Mesodermal cell (in vitro differentiated cells): Measurements from ENCODE around the gene CFAP410.

Source experiments
- H3K27ac ChIP-seq: 2 replicates; pipeline ENCODE4 v1.7.0; 2013; ENCODE audit warnings: mild to moderate bottlenecking, low read depth, low read length, moderate library complexity; ENCODE audit not compliant: severe bottlenecking
- H3K36me3 ChIP-seq: 2 replicates; pipeline ENCODE4 v1.7.1; 2013; ENCODE audit warnings: mild to moderate bottlenecking, low read length, moderate library complexity; ENCODE audit not compliant: control insufficient read depth, insufficient read depth
- H3K4me1 ChIP-seq: one replicate; pipeline ENCODE4 v1.7.1; 2013; ENCODE audit warnings: mild to moderate bottlenecking, low read length; ENCODE audit not compliant: insufficient read depth, control insufficient read depth, poor library complexity, severe bottlenecking
- H3K4me3 ChIP-seq: 2 replicates; pipeline ENCODE4 v1.7.0; 2013; ENCODE audit warnings: low read length, control low read depth, mild to moderate bottlenecking; ENCODE audit not compliant: insufficient read depth, poor library complexity, severe bottlenecking; ENCODE audit errors: extremely low read depth
- H3K9me3 ChIP-seq: 2 replicates; pipeline ENCODE4 v1.7.1; 2013; ENCODE audit warnings: mild to moderate bottlenecking, low read length, moderate library complexity; ENCODE audit not compliant: control insufficient read depth
- WGBS, 2 experiments: methylation state at CpG; one replicate each; pipeline ENCODE4 v1.1.5; 2013; ENCODE audit warnings: missing lambda C conversion rate in 2 of 2; ENCODE audit not compliant: insufficient coverage in 2 of 2; 5-methylcytosine and 5-hydroxymethylcytosine counted together

Gene CFAP410

DNA sequence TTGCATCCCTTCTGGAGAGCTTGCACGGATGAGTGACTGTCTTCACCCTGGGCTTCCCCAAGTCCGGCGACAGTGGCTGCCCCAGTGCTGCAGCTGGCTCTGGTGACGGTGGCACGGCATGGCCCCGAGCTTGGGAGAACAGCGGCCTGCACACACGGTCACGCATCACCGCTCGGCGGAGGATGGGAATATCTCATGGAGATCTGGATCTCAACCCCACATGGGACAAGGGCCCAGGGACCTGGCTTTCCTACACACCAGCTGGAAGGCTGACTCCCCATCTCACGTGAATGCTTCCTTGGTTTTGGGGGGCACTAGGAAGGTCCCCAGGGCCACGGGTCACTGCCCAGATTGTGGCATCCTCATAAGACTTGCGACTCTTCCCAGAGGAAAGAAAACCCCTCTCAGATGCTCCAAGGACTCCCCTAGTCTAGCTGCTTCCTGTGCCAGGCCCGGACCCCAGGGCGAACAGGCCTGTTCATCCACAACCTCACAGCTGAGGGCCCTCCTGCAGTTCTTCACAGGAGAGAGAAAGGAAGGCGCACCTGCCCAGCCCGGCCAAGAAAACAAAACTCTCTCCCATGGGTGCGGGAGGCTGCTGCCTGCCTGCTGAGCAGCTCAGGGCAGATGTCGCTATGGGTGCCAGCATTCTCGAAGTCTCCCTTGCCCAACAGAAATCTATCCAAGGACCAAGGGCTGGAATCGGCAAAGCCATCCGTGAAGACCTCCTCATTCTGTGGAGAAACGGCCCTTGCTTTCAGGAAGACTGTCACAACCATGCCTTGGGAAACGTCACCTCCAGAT lies 9.9 kb downstream of the CFAP410 start:
- Histone ChIP-seq H3K9me3 (no peaks in the 10 kb centered on the region), H3K36me3 (peaks cover 5% of the 10 kb centered on the region), H3K4me3 (no peak overlapping the region), H3K27ac (no peak overlapping the region), H3K4me1 (no peaks in the 10 kb centered on the region)
- WGBS, 2 experiments = 89 to 91% methylated on average over 20 to 25 of the region's 26 CpGs

DNA sequence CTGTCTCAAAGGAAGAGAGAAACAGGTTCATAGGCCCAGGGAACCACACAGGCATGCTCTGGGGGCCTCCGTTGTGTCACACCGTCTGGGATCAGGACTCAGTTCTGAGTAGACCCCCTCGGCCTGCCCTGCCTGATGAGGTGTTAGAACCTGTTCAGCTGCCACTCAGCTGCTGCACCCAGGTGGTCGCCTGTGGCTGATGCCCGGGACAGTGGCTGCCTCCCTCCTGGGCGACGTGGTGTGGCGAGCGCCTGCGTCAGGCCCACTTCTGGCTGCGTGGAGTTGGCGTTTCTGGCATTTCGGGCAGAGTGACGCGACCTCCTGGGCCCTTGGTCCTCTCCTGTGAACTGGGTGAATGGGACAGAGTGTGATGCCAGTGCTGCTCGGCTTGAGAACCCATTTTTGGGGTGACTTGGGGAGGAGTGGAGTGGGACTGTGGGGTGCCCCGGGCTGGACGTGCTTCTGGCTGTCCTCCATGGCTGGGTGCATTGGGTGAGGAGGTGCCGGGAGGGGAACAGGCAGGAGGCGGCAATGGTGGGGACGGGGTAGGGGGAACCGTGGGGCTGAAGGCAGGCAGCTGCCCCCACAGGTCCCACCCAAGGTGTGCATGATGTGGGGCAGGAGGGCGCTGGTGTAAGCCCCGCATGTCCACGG lies 10.8 kb downstream of the CFAP410 start:
- no peaks in the 10 kb centered on the region for H3K9me3 ChIP-seq
- WGBS, 2 experiments = 90 to 93% methylated on average over 12 to 20 of the region's 25 CpGs
- no peak overlapping the region for H3K4me3 ChIP-seq
- peaks cover 9% of the 10 kb centered on the region for H3K36me3 ChIP-seq
- no peak overlapping the region for H3K27ac ChIP-seq
- H3K4me1 ChIP-seq = no peaks in the 10 kb centered on the region

DNA sequence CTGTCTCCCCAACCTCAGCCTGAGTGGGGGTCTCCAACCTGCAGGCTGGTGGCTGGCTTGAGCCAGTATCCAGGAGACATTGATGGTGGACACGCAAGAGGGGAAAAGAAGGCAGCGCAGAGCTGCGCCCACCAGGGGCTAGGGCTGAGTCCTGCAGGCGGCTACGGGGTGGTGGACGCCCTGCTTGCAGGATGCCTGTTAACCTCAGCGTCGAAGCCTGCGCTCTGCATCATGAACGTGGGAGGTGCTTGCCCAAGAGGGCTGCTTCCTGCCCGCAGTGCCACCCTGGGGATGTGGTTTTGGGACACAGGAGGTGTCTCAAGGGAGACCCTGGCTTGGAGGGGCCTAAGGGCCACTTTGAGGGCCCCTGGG lies 11.6 kb downstream of the CFAP410 start:
- Histone ChIP-seq H3K4me3 (no peak overlapping the region), H3K4me1 (no peaks in the 10 kb centered on the region), H3K27ac (no peak overlapping the region), H3K9me3 (no peaks in the 10 kb centered on the region), H3K36me3 (peaks cover 9% of the 10 kb centered on the region)
- 91% methylated on average over 10 to 11 of the region's 11 CpGs for WGBS, 2 experiments

DNA sequence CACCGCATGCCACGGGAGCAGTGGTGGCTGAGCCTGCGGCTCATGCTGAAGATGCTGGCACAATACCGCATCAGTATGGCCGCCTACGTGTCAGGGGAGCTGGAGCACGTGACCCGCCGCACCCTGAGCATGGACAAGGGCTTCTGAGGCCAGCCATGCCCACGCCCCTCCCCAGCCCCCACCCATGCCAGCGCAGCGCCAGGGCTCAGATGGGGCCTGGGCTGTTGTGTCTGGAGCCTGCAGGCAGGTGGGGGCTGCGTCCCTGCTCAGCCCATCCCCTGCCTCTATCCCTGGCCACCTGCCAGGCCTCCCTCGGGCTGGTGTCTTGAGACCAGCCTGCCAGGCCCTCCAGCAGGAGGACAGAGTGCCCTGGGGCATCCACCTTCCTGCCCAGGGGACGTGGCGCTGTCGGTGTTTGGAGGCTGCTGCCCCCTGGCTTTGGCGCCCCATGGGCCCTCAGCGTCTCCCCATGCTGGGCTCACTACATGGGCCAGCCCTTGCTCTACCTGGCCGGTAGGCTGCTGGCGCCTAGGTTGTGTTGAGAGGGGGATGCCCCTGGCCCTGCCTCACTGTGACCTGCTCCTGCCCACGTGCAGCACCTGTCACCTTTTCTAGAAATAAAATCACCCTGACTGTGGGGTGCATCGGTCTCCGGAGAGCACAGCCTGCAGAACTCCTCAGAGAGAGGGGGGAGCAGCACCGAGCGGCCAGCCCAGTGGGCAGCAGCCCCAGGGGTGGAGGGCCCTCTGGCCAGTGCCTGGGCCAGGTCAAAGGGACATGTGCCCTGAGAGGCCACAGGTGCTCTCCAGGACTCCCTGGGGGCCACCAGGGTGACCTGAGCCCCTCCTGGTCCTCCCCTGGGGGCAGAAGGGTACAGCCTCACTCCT lies 12.2 kb downstream of the CFAP410 start:
- no peaks in the 10 kb centered on the region for H3K4me1 ChIP-seq
- no peak overlapping the region for H3K4me3 ChIP-seq
- no peaks in the 10 kb centered on the region for H3K9me3 ChIP-seq
- H3K36me3 ChIP-seq = peaks cover 9% of the 10 kb centered on the region
- no peak overlapping the region for H3K27ac ChIP-seq
- WGBS, 2 experiments = 91 to 95% methylated on average over 19 to 23 of the region's 26 CpGs

DNA sequence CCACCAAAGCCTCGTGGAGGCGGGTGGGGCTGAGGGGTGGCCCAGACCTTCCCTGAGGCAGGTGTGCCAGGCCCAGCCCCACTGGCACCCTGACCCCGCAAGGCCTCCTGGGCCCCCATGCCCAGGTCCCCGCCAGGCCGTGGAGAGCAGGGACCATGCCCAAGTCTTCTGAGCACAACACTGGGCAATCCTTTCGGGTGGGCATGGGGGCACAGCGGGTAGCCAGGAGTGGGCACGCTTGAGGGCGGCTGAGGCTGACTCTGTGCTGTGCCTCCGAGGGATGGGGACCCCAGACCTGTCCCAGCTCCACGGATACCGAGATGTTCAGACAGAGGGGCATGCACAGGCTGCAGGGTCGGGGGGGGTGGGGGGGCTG lies 12.9 kb downstream of the CFAP410 start:
- H3K9me3 ChIP-seq = no peaks in the 10 kb centered on the region
- H3K27ac ChIP-seq = no peak overlapping the region
- H3K36me3 ChIP-seq = peaks cover 9% of the 10 kb centered on the region
- 89 to 93% methylated on average over 10 to 11 of the region's 13 CpGs for WGBS, 2 experiments
- H3K4me1 ChIP-seq = no peaks in the 10 kb centered on the region
- H3K4me3 ChIP-seq = no peak overlapping the region

DNA sequence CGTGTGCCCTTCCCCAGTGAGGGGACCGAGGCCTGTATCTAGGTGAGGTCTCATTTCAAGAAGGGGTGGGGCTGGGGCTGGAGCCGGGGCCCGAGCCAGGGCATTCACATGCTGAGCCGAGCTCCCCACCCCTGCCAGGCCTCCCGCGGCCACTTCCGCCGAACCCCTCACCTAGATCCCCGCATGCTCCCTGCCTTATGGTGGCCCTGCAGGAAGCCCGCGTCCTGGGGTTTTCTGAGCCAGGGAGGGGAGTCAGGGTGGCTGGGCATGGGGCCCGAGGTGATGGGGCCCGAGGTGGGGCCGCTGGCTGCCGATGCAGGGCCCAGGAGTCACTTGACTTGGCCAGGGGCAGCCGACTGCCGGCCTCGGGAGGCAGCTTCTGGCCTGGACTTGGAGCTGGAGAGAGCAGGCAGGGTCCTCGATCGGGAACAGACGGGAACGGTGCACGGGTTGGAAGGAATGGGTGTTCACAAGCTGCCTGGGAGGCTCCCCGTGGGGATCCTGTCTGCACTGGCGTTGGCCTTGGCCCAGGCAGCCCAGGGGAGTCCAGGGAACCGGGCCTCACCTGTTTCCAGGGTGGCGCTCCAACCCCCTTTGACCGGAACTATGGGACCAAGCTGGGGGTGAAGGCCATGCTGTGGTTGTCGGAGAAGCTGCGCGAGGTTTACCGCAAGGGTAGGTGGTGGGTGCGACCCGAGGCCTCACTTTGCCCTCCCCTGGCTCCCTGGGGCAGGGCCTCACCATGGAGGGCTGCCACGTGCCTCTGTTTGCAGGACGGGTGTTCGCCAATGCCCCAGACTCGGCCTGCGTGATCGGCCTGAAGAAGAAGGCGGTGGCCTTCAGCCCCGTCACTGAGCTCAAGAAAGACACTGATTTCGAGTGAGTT lies 13.6 kb downstream of the CFAP410 start:
- peaks cover 9% of the 10 kb centered on the region for H3K36me3 ChIP-seq
- 93 to 95% methylated on average over 39 to 42 of the region's 44 CpGs for WGBS, 2 experiments
- H3K4me3 ChIP-seq = no peak overlapping the region
- H3K27ac ChIP-seq = no peak overlapping the region
- H3K9me3 ChIP-seq = no peaks in the 10 kb centered on the region
- H3K4me1 ChIP-seq = no peaks in the 10 kb centered on the region

DNA sequence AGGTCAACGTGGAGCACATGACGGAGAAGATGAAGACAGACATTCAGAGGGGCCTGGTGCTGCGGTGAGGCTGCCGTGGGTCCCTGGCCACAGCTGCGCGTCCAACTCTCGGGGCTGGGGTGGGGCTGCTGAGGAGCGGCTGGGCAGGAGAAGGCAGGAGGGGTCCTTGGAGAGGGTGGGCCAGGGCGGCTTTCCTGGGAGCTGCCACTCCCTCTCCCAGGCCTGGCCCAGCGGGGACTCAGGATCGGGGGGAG lies 14.4 kb downstream of the CFAP410 start:
- no peaks in the 10 kb centered on the region for H3K4me1 ChIP-seq
- peaks cover 10% of the 10 kb centered on the region for H3K36me3 ChIP-seq
- no peaks in the 10 kb centered on the region for H3K9me3 ChIP-seq
- no peak overlapping the region for H3K4me3 ChIP-seq
- no peak overlapping the region for H3K27ac ChIP-seq
- WGBS, 2 experiments = 91 to 97% methylated on average over 10 to 11 of the region's 11 CpGs

DNA sequence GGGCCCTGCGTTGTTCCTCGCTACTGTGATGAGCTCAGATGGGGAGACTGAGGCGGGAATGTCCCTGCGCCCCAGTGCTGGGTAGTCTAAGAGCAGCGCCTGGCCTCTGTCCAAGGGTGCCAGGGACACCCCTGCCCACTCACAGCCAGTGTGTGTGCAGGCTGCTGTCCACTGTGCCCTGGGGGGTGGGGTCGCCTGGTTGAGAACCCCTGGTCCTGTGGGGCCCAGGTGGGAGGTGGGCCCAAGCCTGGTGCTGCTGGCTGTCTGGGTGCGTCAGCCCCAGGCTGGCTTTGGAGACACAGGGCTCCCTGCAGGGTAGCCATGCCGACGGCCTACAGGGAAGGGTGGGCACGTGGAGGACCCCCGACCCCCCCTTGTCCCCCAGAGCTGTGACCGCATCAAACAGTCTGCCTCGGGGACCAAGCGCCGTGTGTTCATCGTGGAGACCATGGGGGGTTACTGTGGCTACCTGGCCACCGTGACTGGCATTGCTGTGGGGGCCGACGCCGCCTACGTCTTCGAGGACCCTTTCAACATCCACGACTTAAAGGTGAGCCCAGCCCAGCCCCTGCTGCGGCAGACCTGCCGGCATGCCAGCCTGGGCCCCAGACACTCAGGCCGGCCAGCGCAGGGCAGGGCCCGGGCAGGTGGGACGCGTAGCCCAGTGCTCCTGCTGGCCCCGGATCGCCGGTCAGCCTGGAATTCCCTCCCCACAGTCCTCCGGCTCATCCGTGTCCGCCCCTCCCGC lies 14.9 kb downstream of the CFAP410 start:
- Histone ChIP-seq H3K4me3 (no peak overlapping the region), H3K27ac (no peak overlapping the region), H3K9me3 (no peaks in the 10 kb centered on the region), H3K36me3 (peaks cover 14% of the 10 kb centered on the region), H3K4me1 (no peaks in the 10 kb centered on the region)
- WGBS, 2 experiments = 96 to 97% methylated on average over 30 to 36 of the region's 37 CpGs

DNA sequence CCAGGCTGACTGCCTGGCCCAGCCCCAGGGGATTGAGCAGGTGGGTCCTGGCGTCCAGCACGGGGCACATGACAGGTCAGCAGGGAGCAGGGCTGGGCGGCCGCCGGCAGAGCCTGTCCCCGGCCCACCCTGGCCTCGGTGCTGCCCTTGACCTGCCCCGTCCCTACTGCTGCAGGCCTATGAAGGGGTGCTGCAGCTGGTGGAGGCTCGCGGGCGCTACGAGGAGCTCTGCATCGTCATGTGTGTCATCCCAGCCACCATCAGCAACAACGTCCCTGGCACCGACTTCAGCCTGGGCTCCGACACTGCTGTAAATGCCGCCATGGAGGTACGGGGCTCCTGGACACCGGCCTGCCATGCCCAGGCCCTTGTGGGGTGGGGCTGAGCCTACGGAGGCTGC lies 15.6 kb downstream of the CFAP410 start:
- H3K9me3 ChIP-seq = no peaks in the 10 kb centered on the region
- no peak overlapping the region for H3K27ac ChIP-seq
- H3K36me3 ChIP-seq = peaks cover 14% of the 10 kb centered on the region
- H3K4me3 ChIP-seq = no peak overlapping the region
- WGBS, 2 experiments = 87 to 92% methylated on average over 15 to 19 of the region's 20 CpGs
- H3K4me1 ChIP-seq = no peaks in the 10 kb centered on the region
